Muscle of arm (tissue), 14 donors: Measurements from ENCODE around the gene UPK3B. TPM values are rescaled to one million over a fixed set of nuclear protein-coding genes. Genes with fewer than 3 reads are reported as not detected.
"Not testable (repeated sequence)": the region's sequence is repeated elsewhere in the genome, so short reads cannot be mapped to it uniquely, and the experiment has no call there.

ENCODE experiments used
- DNase-seq: peaks from one replicate; pipeline ENCODE4 v3.0.0-alpha.2; 2013
- long read RNA-seq, 11 donors: transcript quantifications; one replicate each; lab custom pipeline, GENCODE V29; 2026
- polyA plus RNA-seq, 12 donors: library from polyadenylated mRNA; unstranded; fragments of 120-200 nt; gene quantifications; one replicate each; pipeline ENCODE4 v1.2.1, GENCODE V29; 2013; ENCODE audit not compliant: insufficient read length in 12 of 12

The UPK3B gene
- 10 to 100 TPM in 2 of 12 donors, 1 to 10 TPM in 2, under 1 TPM in 7, not detected in 1; 0.07 to 30.0 (median 0.51) TPM for polyA plus RNA-seq
- long read RNA-seq, donor 1, partial matches to known transcripts = 0 of 3 reads
- long read RNA-seq, donor 1, other reads (novel, unspliced or antisense) = 0 of 3 reads
- long read RNA-seq, donor 2 = 0 reads
- long read RNA-seq, donor 3 = 0 reads
- long read RNA-seq, donor 4 = 0 reads
- long read RNA-seq, donor 5 = 0 reads
- long read RNA-seq, donor 6 = 0 reads
- long read RNA-seq, donor 7 = 0 reads
- long read RNA-seq, donor 8 = 0 reads
- long read RNA-seq, donor 9 = 0 reads
- long read RNA-seq, donor 10 = 0 reads
- long read RNA-seq, donor 11 = 0 reads

- no peak for DNase-seq
These were observed at the start of gene UPK3B for GRCh38 chr7:76509931-76510877. UPK3B (plus strand) TSS chr7:76510552; CDS start chr7:76510653, 101 bp downstream.

GRCh38 chr7:76460767-76461166 is 49.6 kb upstream of the UPK3B start:
- DNase-seq = not testable (repeated sequence)

GRCh38 chr7:76461464-76462101 is 48.8 kb upstream of the UPK3B start, which contains the start of gene DTX2:
DTX2 (plus strand) TSS chr7:76461709; CDS start chr7:76480510, 18,801 bp downstream.
- DNase-seq = not testable (repeated sequence)

GRCh38 chr7:76462271-76462882 is 48.0 kb upstream of the UPK3B start:
- not testable (repeated sequence) for DNase-seq

- DNase-seq = not testable (repeated sequence)
These were observed 45.4 kb upstream of the UPK3B start for GRCh38 chr7:76464959-76465358.

GRCh38 chr7:76465950-76466349 is 44.4 kb upstream of the UPK3B start:
- DNase-seq = not testable (repeated sequence)

- DNase-seq = not testable (repeated sequence)
These were observed 42.5 kb upstream of the UPK3B start for GRCh38 chr7:76467743-76468404.

- DNase-seq = not testable (repeated sequence)
These were observed 38.7 kb upstream of the UPK3B start for GRCh38 chr7:76471556-76472221.

- DNase-seq = not testable (repeated sequence)
These were observed 37.3 kb upstream of the UPK3B start for GRCh38 chr7:76473097-76473496.

- DNase-seq = not testable (repeated sequence)
These were observed 34.1 kb upstream of the UPK3B start for GRCh38 chr7:76476280-76476679.

- not testable (repeated sequence) for DNase-seq
These were observed 33.4 kb upstream of the UPK3B start for GRCh38 chr7:76476742-76477474.

- not testable (repeated sequence) for DNase-seq
These were observed 30.7 kb upstream of the UPK3B start for GRCh38 chr7:76479628-76480027.

- DNase-seq = not testable (repeated sequence)
These were observed 29.7 kb upstream of the UPK3B start for GRCh38 chr7:76480403-76481253.

- DNase-seq = not testable (repeated sequence)
These were observed 27.7 kb upstream of the UPK3B start for GRCh38 chr7:76482660-76483059.

GRCh38 chr7:76483081-76483480 is 27.3 kb upstream of the UPK3B start:
- DNase-seq = not testable (repeated sequence)

GRCh38 chr7:76484456-76484855 is 25.9 kb upstream of the UPK3B start:
- not testable (repeated sequence) for DNase-seq

GRCh38 chr7:76485822-76486610 is 24.3 kb upstream of the UPK3B start:
- DNase-seq = not testable (repeated sequence)

- DNase-seq = not testable (repeated sequence)
These were observed 23.7 kb upstream of the UPK3B start for GRCh38 chr7:76486618-76487017.
